DND-41 (cell line): Measurements from ENCODE around the gene ZNF512B.
"Not testable (repeated sequence)": the region's sequence is repeated elsewhere in the genome, so short reads cannot be mapped to it uniquely, and the experiment has no call there.

ENCODE experiments used
- ATAC-seq: fragments of 200-7000 bp; cut with Tn5 transposase; 3 replicates; pipeline ENCODE4 v1.9.1; 2021; ENCODE audit warnings: low read depth; ENCODE audit not compliant: insufficient read depth
- DNase-seq: peaks from one replicate; pipeline ENCODE4 v3.0.0-alpha.2; 2020
- H2AFZ ChIP-seq: 2 replicates; pipeline ENCODE4 v1.6.0; 2012; ENCODE audit warnings: low read depth, low read length
- H3K27ac ChIP-seq: 2 replicates; pipeline ENCODE4 v1.5.1; 2012; ENCODE audit warnings: low read length, inconsistent platforms
- H3K27me3 ChIP-seq: fragments of 200-600 bp; sonication (generic); 2 replicates; pipeline ENCODE4 v1.6.0; 2012; ENCODE audit warnings: low read length, mild to moderate bottlenecking, inconsistent platforms; ENCODE audit not compliant: insufficient read depth, poor library complexity
- H3K36me3 ChIP-seq: 2 replicates; pipeline ENCODE4 v1.5.1; 2012; ENCODE audit warnings: low read length, inconsistent platforms; ENCODE audit not compliant: insufficient read depth
- H3K4me1 ChIP-seq: 2 replicates; pipeline ENCODE4 v1.5.1; 2012; ENCODE audit warnings: mild to moderate bottlenecking, low read length; ENCODE audit not compliant: insufficient read depth
- H3K4me2 ChIP-seq: 2 replicates; pipeline ENCODE4 v1.6.0; 2012; ENCODE audit warnings: mild to moderate bottlenecking, moderate library complexity, low read length, inconsistent platforms; ENCODE audit not compliant: insufficient read depth
- H3K4me3 ChIP-seq, 2 experiments: fragments of 200-600 bp in 1 of 2; shearing (Covaris generic) in 1 of 2; 2 replicates each; pipeline ENCODE4 v1.5.1; 2012 to 2016; ENCODE audit warnings: inconsistent platforms in 2 of 2, low read length in 2 of 2, mild to moderate bottlenecking in 2 of 2, low read depth in 1 of 2, moderate library complexity in 1 of 2
- H3K79me2 ChIP-seq: 2 replicates; pipeline ENCODE4 v1.6.0; 2012; ENCODE audit warnings: low read length, inconsistent platforms; ENCODE audit not compliant: insufficient read depth
- H3K9ac ChIP-seq: 2 replicates; pipeline ENCODE4 v1.6.0; 2012; ENCODE audit warnings: low read depth, mild to moderate bottlenecking, inconsistent platforms, low read length, moderate library complexity
- H3K9me3 ChIP-seq: 2 replicates; pipeline ENCODE4 v1.5.1; 2012; ENCODE audit warnings: low read length, moderate library complexity, mild to moderate bottlenecking, inconsistent platforms; ENCODE audit not compliant: insufficient read depth, severe bottlenecking
- H4K20me1 ChIP-seq: 2 replicates; pipeline ENCODE4 v1.6.0; 2012; ENCODE audit warnings: low read length; ENCODE audit not compliant: insufficient read depth
- EZH2 ChIP-seq: IDR thresholded peaks from 3 replicates; pipeline ENCODE4 v1.6.1; 2012; ENCODE audit warnings: borderline replicate concordance, low read depth, mild to moderate bottlenecking, moderate library complexity, low read length, inconsistent platforms; ENCODE audit not compliant: severe bottlenecking
- TF ChIP-seq, protein P1 (sequence below): IDR thresholded peaks from 2 replicates; pipeline ENCODE4 v1.5.1; 2012; ENCODE audit warnings: borderline replicate concordance, low read length, moderate library complexity, mild to moderate bottlenecking; ENCODE audit not compliant: poor library complexity, severe bottlenecking; ENCODE audit errors: extremely low read depth

ZNF512B gene

DNA sequence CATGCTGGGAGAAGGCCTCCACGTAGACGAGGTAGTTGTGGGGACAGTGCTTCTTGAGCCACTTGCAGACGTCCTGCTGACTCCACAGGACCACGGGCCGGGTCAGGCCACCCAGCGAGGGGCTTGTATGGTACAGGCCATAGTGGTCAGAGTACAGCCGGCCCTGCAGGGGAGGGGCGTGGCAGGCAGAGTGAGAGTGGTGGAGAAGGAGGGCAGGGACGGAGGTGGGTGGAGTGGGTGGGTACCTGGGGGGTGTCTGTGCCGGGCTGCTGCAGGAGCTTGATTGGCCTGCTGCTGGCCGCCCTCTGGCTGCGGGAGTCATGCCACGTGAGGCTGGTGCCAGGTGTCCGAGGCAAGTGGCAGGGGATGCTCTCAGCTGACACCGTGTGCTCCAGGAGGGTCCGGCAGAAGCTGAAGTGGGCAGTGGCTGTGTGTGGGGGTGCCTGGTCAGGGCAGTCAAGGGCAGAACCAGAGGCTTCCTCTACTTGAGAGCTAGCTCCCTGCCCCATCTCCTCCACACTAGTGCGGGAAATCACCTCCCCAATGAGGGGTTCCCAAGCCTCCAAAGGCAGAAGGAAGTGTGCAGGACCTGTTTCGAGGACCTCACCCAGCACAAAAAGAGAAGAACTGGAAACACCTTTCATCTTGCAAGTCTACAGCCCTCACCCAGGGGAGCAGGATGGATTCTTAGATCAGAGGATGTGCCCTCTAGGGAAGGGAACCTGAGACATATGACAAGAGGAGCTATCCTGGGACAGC lies 7.4 kb upstream of the ZNF512B start:
- ATAC-seq (no peak), DNase-seq (no peak)
- TF ChIP-seq, protein P1, sequence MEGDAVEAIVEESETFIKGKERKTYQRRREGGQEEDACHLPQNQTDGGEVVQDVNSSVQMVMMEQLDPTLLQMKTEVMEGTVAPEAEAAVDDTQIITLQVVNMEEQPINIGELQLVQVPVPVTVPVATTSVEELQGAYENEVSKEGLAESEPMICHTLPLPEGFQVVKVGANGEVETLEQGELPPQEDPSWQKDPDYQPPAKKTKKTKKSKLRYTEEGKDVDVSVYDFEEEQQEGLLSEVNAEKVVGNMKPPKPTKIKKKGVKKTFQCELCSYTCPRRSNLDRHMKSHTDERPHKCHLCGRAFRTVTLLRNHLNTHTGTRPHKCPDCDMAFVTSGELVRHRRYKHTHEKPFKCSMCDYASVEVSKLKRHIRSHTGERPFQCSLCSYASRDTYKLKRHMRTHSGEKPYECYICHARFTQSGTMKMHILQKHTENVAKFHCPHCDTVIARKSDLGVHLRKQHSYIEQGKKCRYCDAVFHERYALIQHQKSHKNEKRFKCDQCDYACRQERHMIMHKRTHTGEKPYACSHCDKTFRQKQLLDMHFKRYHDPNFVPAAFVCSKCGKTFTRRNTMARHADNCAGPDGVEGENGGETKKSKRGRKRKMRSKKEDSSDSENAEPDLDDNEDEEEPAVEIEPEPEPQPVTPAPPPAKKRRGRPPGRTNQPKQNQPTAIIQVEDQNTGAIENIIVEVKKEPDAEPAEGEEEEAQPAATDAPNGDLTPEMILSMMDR: no peak
- TF ChIP-seq EZH2: no peak
- H4K20me1 ChIP-seq: peaks cover 8% of the 10 kb centered on the region; the same call in 1 of the 2 replicates
- no peak overlapping the region for H3K9ac ChIP-seq
- H3K4me1 ChIP-seq: peaks cover 34% of the 10 kb centered on the region
- peaks cover 17% of the 10 kb centered on the region for H3K79me2 ChIP-seq
- H3K4me2 ChIP-seq: peak overlapping the region; percentile 89; the same call in 1 of the 2 replicates
- H3K9me3 ChIP-seq: no peaks in the 10 kb centered on the region
- no peaks in the 10 kb centered on the region for H3K27me3 ChIP-seq
- peak overlapping the region; percentile 20; the same call in 1 of the 2 replicates for H3K27ac ChIP-seq
- H2AFZ ChIP-seq: no peak overlapping the region
- H3K4me3 ChIP-seq: no peak overlapping the region
- peaks cover 21% of the 10 kb centered on the region for H3K36me3 ChIP-seq

DNA sequence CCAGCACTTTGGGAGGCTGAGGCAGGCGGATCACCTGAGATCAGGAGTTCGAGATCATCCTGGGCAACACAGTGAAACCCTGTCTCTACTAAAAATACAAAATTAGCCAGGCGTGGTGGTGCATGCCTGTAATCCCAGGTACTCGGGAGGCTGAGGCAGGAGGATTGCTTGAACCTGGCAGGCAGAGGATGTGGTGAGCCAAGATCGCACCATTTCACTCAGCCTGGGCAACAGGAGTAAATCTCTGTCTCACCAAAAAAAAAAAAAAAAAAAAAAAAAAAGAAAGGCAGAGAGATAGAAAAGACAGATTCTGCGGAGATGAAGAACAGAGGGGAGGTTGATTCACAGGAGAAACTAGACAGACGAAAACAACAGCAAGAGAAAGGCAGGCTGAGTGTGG lies 6.8 kb upstream of the ZNF512B start:
- H3K27me3 ChIP-seq, H3K9ac ChIP-seq, H3K27ac ChIP-seq, H4K20me1 ChIP-seq, H3K4me3 ChIP-seq, H3K9me3 ChIP-seq, ATAC-seq, H2AFZ ChIP-seq, H3K4me2 ChIP-seq, DNase-seq: not testable (repeated sequence)
- peaks cover 11% of the 10 kb centered on the region for H3K79me2 ChIP-seq
- peaks cover 27% of the 10 kb centered on the region for H3K4me1 ChIP-seq
- peaks cover 21% of the 10 kb centered on the region for H3K36me3 ChIP-seq

DNA sequence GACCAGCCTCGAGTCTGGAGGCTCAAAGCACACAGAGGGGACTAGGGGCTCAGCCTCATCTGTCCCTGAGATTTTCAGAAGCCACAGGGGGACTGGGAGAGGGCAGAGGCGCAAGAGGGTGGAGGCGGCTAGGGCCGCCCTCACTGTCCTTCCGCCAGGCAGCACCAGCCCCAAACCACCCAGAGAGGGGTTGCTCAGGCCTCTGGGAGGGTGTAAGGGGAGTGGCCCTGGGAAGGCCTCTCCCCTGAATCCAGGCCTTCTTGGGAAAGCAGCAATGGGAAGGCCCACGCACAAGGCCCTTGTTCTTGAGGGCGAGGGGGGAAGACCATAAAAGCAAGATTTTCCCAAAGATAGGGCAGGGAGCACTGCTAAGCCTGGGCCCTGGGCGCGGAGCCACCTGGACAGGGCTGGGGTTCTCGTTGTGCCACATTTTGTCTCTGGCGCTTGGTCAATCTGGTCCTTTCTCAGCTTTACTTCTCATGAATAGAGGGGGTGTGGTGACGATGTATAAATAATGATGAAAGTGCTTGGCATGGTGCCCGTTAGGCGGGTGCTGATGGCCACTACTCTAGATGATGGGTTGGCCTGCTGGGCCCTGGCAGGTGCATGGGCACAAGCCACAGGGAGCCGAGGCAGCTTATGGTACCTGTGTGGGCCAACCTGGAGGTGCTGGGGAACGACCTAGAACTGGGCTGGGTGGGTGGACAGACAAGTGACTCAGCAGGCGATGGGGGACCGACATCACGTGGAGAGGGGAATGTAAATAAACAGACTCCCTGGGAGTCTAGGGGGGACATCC lies 4.9 kb upstream of the ZNF512B start:
- no peaks in the 10 kb centered on the region for H4K20me1 ChIP-seq
- no peak overlapping the region for H3K27ac ChIP-seq
- H3K4me1 ChIP-seq: peaks cover 21% of the 10 kb centered on the region
- H3K9me3 ChIP-seq: no peaks in the 10 kb centered on the region
- peaks cover 21% of the 10 kb centered on the region; the same call in 1 of the 2 replicates for H3K36me3 ChIP-seq
- no peak overlapping the region for H3K9ac ChIP-seq
- H3K4me3 ChIP-seq: no peak overlapping the region
- no peak overlapping the region for H3K4me2 ChIP-seq
- H3K27me3 ChIP-seq: no peaks in the 10 kb centered on the region
- 0 out of 2 replicates have a peak, but pooled peaks cover 2% of the 10 kb centered on the region for H3K79me2 ChIP-seq
- no peak for ATAC-seq
- no peak for DNase-seq
- H2AFZ ChIP-seq: no peak overlapping the region
- no peak for TF ChIP-seq EZH2
- TF ChIP-seq, protein P1: no peak
